CD4-positive, alpha-beta T cell treated with Interleukin-15 for 1 hour (primary cell): ENCODE data around the gene ARHGAP42.
"Not testable (repeated sequence)": the region's sequence is repeated elsewhere in the genome, so short reads cannot be mapped to it uniquely, and the experiment has no call there.

Source experiments
- DNase-seq: peaks from one replicate; pipeline ENCODE4 v3.0.0-alpha.2; 2020

The ARHGAP42 gene

DNA sequence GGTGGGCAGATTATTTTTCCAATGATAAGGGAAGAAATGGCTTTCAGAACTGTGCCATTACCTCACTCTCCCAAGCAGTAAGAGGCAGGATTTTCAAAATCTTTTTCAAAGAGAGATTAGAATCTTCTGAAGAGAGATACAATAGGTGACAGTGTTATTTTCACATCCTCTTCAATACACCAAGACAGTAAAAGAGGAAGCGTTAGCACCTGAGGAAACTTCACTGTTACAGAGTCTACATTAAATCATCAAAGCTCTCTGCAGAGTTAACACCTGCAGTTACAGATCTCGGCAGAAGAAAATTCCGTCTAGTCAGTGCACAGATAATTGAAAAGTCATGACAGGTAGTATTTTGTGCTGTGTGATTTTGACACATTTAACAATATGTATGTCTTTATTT, 297.6 kb downstream of the ARHGAP42 start:
- DNase-seq, result no peak

DNA sequence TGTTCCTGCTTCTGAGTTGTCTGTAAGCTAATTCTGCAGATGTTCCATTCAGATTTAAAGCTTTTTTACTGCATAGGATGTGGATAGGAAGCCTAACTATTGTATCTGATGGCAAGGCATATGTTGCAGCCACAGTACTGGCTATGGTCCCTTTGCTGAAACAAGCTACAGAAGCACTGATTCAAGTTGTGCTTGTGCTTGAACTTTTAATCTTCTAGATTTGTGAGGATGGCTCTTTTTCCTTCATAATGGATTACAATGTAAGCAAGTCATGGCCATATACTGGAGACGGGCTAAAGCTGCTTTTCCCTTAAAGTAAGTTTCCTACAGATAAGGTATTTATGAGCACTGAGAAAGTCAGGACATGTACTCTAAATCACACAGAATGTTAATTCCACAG, 303.8 kb downstream of the ARHGAP42 start:
- no peak for DNase-seq

DNA sequence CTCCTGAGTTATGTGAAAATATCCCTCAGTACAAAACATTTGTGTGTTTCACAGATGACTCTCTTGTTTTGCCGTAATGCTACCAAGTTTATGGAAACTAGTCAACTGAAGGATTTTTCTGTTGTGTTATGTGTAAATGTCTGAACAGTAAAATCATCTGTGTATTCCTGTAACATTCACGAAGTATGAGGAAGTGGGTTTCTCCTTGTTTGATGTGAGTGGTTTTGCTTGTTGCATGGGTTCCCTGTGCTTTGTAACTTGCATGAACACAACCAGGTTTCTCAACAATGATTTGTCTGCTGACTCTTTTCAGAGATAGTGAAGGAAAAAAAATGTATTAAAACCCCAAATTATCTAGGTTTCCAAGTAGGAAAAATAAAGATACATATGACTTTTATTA, 304.5 kb downstream of the ARHGAP42 start:
- no peak for DNase-seq

DNA sequence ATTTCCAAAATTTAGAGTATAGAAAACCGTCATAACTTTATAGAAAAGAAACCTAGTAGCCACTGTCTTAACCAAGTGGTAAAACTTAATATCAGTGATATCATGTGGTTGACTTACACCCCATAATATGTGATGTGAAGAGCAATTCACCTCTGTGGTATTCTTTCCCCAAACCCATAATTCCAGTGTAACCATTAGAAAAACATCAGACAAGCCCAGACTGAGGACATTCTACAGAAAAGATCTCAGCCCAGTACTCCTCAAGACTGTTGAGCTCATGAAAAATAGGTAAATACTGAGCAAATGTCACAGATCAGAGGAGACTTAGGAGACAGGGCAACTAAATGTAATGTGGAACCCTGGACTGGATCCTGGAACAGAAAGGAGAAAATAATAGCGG, 307.9 kb downstream of the ARHGAP42 start:
- DNase-seq, result no peak

DNA sequence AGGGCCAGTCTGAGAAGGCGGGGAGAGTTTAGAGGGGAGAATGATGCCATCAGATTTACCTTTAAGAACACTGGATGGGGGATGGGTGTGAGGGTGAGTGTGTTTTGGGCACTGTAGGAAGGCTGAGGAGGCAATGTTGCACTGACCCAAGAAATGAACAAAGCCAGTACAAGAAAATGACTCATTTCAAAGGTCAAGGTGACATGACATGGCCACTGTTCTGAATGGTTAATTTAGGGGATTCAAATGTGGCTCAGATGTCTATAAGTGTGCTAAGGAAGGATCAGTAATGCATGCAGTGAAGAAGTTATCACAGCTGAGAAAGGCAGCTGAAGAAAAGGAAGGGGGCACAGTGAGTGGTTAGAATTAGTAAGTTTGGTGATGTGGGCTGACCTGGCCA, 312.7 kb downstream of the ARHGAP42 start:
- no peak for DNase-seq

DNA sequence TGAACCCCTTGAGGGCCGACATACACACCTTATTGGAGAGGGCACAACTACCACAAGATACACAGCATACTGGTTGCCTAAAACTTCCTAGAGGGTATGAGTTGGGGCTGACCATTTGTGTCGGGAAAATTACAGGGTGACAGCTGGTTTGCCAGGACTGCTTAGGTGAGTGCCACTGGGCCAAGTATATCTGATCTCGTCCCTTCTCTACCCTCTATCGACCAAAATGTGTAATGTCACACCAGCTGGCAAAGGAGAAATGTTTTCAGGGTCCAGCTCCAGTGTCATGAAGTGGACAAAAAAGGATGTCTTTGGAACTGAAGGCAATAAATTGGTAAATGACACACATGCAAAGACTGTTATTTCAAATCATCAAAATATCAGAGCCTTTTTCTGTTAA, 316.4 kb downstream of the ARHGAP42 start:
- no peak for DNase-seq

DNA sequence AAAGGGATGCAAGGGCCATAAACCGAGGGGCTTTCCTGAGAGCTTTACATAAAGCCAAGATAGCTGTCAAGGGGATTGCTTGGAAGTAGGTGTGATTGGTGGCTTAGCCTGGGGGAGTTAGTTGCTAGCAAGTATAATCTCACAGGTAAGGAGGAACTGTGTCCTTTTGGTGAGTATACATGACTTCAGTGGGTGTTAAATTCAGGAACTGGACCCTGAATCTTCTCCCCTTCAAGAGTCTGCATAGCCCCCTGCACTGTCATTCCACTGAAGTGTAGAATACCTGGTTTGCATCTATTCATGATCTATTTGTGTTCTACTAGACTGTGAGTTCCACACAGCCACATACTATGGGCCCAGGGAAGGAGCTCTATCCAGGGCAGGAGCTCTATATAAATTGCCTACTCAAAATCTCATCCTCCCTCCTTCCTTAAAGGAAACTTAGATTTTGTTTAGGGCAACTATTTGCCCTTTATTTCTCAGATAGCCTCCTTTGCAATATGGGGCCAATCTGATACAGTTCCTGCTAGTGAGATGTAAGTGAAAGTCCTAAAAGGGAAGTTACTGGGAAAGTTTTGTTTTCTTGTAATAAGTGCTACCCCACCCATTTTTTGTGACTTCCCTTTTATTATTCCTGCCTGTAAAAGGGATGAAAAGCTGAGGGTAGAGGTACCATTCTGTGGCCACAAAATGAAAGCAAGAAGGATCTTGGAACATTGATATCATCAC, 322.0 kb downstream of the ARHGAP42 start:
- DNase-seq, result no peak

DNA sequence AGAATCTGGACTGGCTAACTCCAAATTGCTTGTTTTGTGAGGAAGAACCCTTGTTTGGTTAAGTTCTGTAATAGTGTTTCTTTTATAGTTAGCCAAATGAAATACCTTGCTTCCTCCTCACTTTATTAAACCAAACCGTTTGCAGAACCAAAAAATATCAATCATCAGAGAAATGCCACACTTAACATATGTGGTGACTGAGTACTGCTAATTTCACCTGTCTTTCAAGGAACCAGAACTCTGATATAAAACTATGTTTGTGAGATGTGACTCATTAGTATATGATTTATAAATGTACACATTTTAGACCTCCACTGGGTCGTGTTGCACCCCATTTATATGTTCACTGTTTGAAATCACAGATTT, 322.6 kb downstream of the ARHGAP42 start:
- DNase-seq, result no peak

DNA sequence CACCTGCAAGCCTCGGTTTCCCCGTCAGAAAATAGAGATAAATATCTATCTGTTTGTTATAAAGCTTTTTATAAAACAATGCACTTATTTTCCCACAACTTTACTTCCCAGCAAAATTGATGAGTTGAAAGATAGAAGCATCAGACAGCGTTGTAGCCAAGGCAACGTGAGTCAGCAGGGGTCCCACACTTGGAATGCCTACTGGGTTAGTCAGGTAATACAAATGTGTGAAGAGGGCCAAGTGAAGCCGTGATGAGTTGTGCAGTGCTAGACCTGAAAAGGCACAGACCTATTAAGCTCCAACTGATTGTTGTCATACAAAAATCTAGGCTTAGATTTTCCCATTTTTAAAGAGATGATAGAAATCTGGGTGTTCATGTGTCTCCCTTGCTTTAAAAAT, 323.8 kb downstream of the ARHGAP42 start:
- DNase-seq, result no peak

DNA sequence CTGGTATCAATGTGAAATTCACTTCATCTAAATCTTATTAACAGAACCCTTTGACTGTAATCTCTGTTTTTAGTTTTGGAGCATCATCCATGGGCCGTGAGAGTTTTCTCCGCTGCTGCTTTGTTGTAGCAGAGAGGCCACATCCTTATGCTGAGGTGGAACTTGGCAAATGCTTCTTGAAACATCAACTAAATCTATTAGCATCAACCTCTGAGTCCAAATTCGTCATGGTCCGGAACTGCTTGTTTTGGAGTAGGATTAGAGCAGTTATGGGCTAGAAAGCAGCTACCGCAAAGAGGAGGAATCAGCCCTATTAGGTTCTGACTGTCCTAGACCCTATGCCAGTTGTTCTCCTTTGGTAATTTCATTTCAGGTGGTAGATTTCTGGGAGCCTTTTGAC, 324.8 kb downstream of the ARHGAP42 start:
- DNase-seq, result no peak

DNA sequence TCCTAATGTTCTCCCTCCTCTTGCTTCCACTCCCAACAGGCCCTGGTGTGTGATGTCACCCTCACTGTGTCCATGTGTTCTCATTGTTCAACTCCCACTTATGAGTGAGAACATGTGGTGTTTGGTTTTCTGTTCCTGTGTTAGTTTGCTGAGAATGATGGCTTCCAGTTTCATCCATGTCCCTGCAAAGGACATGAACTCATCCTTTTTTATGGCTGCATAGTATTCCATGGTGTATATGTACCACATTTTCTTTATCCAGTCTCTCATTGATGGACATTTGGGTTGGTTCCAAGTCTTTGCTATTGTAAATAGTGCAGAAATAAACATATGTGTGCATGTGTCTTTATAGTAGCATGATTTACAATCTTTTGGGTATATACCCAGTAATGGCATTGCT, 326.6 kb downstream of the ARHGAP42 start:
- not testable (repeated sequence) for DNase-seq

DNA sequence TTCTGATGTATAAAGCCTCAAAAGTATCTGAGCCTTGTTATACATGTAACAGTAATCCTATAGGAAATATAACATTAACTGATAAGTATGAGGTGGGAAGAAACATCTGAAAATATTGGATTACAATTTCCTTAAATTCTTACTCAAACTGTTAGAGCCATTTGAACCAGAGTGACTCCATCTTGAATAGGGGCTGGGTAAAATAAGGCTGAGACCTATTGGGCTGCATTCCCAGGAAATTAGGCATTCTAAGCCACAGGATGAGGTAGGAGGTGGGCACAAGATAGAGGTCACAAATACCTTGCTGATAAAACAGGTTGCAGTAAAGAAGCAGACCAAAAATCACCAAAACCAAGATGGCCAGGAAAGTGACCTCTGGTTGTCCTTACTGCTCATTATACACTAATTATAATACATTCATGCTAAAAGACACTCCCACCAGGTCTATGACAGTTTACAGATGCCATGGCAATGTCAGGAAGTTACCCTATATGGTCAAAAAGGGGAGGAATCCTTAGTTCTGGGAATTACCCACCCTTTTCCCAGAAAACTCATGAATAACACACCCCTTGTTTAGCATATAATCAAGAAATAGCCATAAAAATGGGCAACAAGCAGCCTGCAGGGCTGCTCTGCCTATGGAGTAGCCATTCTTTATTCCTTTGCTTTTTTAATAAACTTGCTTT, 327.7 kb downstream of the ARHGAP42 start:
- no peak for DNase-seq

DNA sequence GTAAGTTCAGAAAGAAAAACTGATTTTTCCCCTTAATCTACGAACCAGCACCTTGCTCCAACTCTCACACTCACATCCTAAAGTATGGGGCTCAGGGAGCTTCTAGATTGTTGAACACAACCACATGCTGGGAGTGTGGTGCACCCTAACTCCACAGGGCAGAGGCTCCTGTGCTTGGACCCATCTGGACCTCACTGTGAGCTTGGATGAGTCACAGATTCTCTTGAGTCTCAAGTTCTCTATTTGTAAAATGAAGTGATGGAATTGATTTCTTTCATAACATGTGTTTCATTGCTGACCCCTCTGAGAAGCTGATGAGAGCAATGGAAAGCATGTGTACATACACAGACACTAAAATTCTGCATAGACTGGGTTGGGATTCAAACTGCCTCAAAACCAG, 332.8 kb downstream of the ARHGAP42 start:
- no peak for DNase-seq

DNA sequence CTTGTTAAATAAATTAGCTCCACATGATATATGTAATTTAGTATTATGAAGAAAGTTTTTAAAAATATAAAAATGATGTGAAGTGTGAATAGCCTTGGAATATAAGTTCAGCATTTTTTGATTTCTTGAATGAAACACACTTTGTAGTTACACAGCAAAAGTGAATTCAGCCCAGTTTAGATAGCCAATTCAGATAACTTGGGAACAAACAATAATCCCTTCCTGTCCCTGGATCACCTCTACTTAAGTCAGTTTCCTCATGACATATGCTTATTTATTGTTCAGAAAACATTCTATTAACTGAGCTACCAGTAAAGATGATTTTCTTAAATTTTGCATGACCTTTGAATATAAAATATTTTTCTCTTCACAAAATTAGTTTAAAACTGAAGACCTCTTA, 335.2 kb downstream of the ARHGAP42 start:
- DNase-seq, result no peak

DNA sequence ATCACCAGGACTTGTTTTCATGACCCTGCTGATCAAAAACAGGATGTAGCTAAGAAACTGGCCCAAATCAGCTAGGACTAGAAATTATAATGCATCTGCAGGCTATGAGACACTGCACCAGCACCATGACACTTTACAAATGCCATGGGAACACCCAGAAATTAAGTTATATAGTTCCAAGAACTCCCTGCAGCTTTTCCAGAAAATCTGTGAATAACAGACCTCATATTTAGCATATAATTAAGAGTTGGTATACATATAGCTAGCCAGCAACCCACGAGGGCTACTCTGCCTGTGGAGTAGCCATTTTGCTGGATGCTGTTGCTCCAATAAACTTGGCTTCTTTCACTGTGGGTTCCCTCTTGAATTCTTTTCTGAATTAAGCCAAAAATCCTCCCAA, 341.6 kb downstream of the ARHGAP42 start:
- no peak for DNase-seq

DNA sequence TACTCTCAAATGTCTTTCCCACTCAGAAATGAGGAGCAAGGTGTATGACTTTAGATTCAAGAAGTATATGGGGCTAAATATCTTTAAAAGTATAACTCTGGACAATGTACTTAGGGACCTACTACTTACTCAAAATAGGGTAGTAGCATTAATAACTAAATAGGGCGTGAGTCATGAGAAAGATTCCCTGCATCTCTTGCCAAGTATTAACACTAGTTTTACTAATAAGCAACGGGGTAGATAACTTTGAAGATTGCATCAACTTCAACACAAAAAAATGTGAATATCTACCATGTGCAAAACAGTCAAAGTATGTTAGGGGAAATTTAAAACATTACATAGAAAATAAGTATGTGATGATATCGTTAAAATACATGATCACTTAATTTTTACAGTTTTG, 342.9 kb downstream of the ARHGAP42 start:
- no peak for DNase-seq

DNA sequence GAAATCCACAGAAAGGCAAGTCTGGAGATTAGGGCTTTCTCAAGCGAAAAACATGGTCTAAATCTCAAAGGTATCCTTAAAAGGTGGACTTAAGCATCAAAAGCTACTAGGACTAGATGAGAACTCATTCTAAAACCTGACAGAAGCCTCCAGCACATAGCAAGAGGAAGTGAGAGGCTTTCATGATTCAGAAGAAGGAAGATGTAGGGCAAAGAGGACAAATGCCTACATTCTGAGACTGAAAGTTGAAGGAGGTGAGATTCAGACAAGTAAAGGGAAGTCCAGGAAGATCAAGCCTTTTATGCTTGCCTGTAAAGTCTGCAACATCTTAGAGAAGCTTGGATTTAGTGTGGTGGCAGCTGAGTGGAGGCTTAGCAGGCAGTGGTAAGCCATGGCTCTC, 343.6 kb downstream of the ARHGAP42 start:
- DNase-seq, result no peak

DNA sequence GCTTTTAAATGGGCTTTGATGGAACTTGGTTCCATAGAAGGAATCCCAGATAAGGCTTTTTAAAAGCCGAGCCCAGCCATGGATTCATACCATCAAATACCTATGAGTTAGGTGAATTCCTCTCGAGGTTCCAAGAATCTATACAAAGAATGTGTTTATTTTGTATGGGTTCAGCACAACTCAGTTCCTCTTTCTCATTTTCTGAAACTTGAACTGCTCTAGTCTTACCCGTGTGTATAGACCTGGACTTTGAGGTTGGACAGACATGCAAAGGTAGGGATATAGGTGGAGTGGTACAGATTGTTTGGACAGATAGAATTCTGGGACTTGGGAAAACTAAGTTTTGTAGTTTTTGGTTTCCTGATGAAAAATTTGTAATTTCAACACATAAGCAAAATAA, 344.6 kb downstream of the ARHGAP42 start:
- DNase-seq, result no peak

DNA sequence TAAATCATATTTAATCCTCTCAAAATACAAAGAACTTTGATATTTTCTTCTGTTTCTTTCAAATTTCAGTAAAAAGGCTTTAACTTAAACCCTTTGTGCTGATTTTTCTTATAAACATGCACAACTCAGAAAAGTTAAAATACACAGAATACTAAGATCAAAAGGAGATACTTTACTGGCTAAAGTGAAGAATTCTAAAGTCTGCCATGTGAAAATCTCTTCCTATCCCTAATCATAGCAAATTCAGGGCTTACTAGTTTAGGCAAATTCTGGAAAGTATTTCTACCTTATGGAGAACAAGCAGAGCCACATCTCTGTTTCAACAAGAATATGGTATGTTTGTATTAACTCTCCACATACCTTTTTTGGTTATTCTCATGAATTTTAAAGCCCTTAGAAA, 345.9 kb downstream of the ARHGAP42 start:
- DNase-seq, result no peak

DNA sequence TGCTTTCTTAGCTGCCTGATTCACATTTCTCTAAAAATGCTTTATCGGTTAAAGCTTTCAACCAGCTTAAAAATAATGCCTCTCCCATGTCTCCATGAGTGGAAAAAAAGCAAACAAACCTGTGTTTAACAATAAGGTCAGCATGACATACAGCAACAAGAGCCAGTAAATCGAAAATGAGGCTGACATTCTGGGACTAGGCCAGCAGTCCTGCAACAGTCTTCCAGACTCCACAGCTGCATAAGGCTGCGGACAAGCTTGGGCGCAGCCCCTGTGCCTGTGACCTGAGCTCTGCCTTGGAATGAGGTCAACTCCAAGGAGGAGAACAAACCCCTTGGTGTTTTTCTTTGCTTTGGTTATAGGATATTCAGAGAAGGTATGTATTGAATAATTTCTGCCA, 347.0 kb downstream of the ARHGAP42 start:
- no peak for DNase-seq

DNA sequence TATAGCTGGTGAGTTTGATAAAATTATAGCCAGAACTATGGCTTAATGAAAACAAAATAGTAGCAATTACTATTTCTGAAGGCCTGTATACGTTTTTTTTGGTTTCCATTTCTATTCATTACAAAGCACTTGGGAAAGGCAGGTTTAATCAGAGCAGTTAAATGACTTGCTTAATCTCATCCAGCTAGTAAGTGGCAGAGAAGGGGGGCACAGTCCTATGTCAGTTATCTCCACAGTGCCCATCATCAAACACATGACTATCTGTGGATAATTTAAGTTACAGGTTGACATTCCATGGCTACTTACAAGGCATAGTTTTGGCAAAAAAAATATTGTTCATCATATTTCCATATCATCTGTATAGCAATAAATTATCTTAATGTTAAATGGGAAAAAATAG, 348.8 kb downstream of the ARHGAP42 start:
- DNase-seq, result no peak
